K562 (cell line): ENCODE measurements around the gene KLHL15. TPM values are rescaled to one million over a fixed set of nuclear protein-coding genes. Genes with fewer than 3 reads are reported as not detected.

Experiments
- ATAC-seq: fragments of 200-7000 bp; cut with Tn5 transposase; 3 replicates; pipeline ENCODE4 v1.9.1; 2020; ENCODE audit warnings: moderate library complexity
- BruUV-seq: library from RNA; stranded (reverse); fragments of 400-500 nt; replicated peaks from 2 replicates; lab custom pipeline; 2021; lab: Mats Ljungman, UMichigan
- CTCF ChIA-PET: fragments of 300-600 bp; formaldehyde crosslinking; extraction: SDS; loops from one replicate; lab custom pipeline; 2021; ENCODE audit warnings: low intra/inter-chr PET ratio; lab: Yijun Ruan, JAX
- POLR2A ChIA-PET: fragments of 300-600, 350-650 bp; sonication (Branson Sonifier 250); formaldehyde crosslinking; extraction: SDS; loops from one replicate; lab custom pipeline; 2021; ENCODE audit warnings: antibody characterized with exemption, inconsistent platforms; lab: Yijun Ruan, JAX
- DNase-seq, 4 experiments: peaks; one replicate each; pipeline versions ENCODE4 v3.0.0 to v3.0.0-alpha.2; 2011 to 2018; ENCODE audit warnings: low spot score in 3 of 4, mixed read lengths in 3 of 4; ENCODE audit errors: extremely low read depth in 1 of 4
- FAIRE-seq: peaks from 2 replicates; lab custom pipeline; 2011; peaks lifted over from hg19 to GRCh38; lab: Jason Lieb, UNC
- H2AFZ ChIP-seq: 2 replicates; pipeline ENCODE4 v1.6.0; 2011; ENCODE audit warnings: low read depth, low read length, control low read depth, inconsistent platforms
- H3K27ac ChIP-seq: fragments of 200-600 bp; 3 replicates; pipeline ENCODE4 v1.8.0; 2011; ENCODE audit warnings: low read depth, mild to moderate bottlenecking, control low read depth, inconsistent platforms, low read length, moderate library complexity, mixed read lengths; ENCODE audit errors: extremely low read depth
- H3K27me3 ChIP-seq, 2 experiments: fragments of 300-600 bp in 1 of 2; 2 replicates in 1 of 2; 3 replicates in 1 of 2; pipeline versions ENCODE4 v1.6.0 to v1.8.0; 2011; ENCODE audit warnings: inconsistent platforms in 2 of 2, low read length in 2 of 2, mild to moderate bottlenecking in 1 of 2, mixed read lengths in 1 of 2, moderate library complexity in 1 of 2; ENCODE audit not compliant: control insufficient read depth in 2 of 2, insufficient read depth in 2 of 2
- H3K36me3 ChIP-seq: fragments of 300-600 bp; 3 replicates; pipeline ENCODE4 v1.8.0; 2011; ENCODE audit warnings: mild to moderate bottlenecking, low read length, inconsistent platforms; ENCODE audit not compliant: control insufficient read depth, insufficient read depth
- H3K4me1 ChIP-seq, 2 experiments: fragments of 200-600 bp in 1 of 2; replicated peaks in 1 of 2; 2 replicates in 1 of 2; 3 replicates in 1 of 2; pipeline versions ENCODE4 v1.5.1 to v1.8.0; 2011; ENCODE audit warnings: inconsistent platforms in 2 of 2, low read length in 2 of 2, mild to moderate bottlenecking in 1 of 2, mixed read lengths in 1 of 2, moderate library complexity in 1 of 2; ENCODE audit not compliant: control insufficient read depth in 2 of 2, insufficient read depth in 2 of 2
- H3K4me2 ChIP-seq: 2 replicates; pipeline ENCODE4 v1.6.1; 2011; ENCODE audit warnings: low read length, control low read depth, inconsistent platforms, mixed read lengths; ENCODE audit not compliant: insufficient read depth
- H3K4me3 ChIP-seq: fragments of 200-600 bp; sonication (generic), shearing (Covaris generic); 2 replicates; pipeline ENCODE4 v1.5.1; 2016; ENCODE audit warnings: control low read depth, inconsistent platforms
- H3K79me2 ChIP-seq: fragments of 200-600 bp; 3 replicates; pipeline ENCODE4 v1.8.0; 2011; ENCODE audit warnings: low read length, inconsistent platforms; ENCODE audit not compliant: control insufficient read depth, insufficient read depth
- H3K9ac ChIP-seq, 2 experiments: 2 replicates each; pipeline versions ENCODE4 v1.6.0 to v1.6.1; 2011; ENCODE audit warnings: low read depth in 2 of 2, low read length in 2 of 2, control low read depth in 1 of 2, inconsistent platforms in 1 of 2, mild to moderate bottlenecking in 1 of 2, mixed read lengths in 1 of 2; ENCODE audit not compliant: insufficient read depth in 1 of 2
- H3K9me1 ChIP-seq: one replicate; pipeline ENCODE4 v1.6.0; 2011; ENCODE audit warnings: inconsistent platforms, mild to moderate bottlenecking, low read length, moderate library complexity; ENCODE audit not compliant: control insufficient read depth, insufficient read depth
- H3K9me3 ChIP-seq: replicated peaks from 2 replicates; pipeline ENCODE4 v1.5.1; 2011; ENCODE audit warnings: low read depth, low read length, inconsistent platforms; ENCODE audit not compliant: control insufficient read depth, insufficient read depth
- H4K20me1 ChIP-seq: replicated peaks from 2 replicates; pipeline ENCODE4 v1.6.1; 2011; ENCODE audit warnings: low read length, inconsistent platforms, mixed read lengths; ENCODE audit not compliant: control insufficient read depth, insufficient read depth
- CAMTA2 ChIP-seq: fragments of 250-450 bp; sonication (Bioruptor Pico); conservative IDR thresholded peaks from 2 replicates; pipeline ENCODE4 v1.5.1; 2022
- CTCFL ChIP-seq: IDR thresholded peaks from 2 replicates; pipeline ENCODE4 v1.6.1; 2011; ENCODE audit warnings: borderline replicate concordance, low read depth, mild to moderate bottlenecking, moderate library complexity, low read length; ENCODE audit not compliant: insufficient read depth, poor library complexity, severe bottlenecking
- PPARD ChIP-seq: fragments of 250-450 bp; sonication (Bioruptor Pico); IDR thresholded peaks from 2 replicates; pipeline ENCODE4 v1.8.0; 2022; ENCODE audit warnings: inconsistent platforms, mild to moderate bottlenecking, moderate library complexity
- PURB ChIP-seq: sonication (generic); formaldehyde crosslinking; IDR thresholded peaks from 2 replicates; pipeline ENCODE4 v1.9.0; 2021; ENCODE audit warnings: low read depth, mild to moderate bottlenecking, missing genetic modification reagents
- SAP30 ChIP-seq: fragments of 200-600 bp; sonication (generic); IDR thresholded peaks from 2 replicates; pipeline ENCODE4 v1.6.1; 2012; ENCODE audit warnings: borderline replicate concordance, low read depth, mild to moderate bottlenecking, moderate library complexity, low read length, control low read depth, inconsistent platforms; ENCODE audit not compliant: insufficient read depth, poor library complexity, severe bottlenecking
- SRSF9 ChIP-seq: fragments of 200-400 bp; formaldehyde crosslinking; IDR thresholded peaks from 2 replicates; pipeline ENCODE4 v1.6.1; 2017; ENCODE audit warnings: low read depth, low read length, borderline replicate concordance
- ZBTB33 ChIP-seq: sonication (generic); formaldehyde crosslinking; IDR thresholded peaks from 2 replicates; pipeline ENCODE4 v1.8.1; 2023; ENCODE audit warnings: mild to moderate bottlenecking, missing genetic modification reagents
- WGBS: fragments of 100-300 bp; shearing (Covaris generic); methylation state at CpG from one replicate; pipeline ENCODE4 v1.1.6; 2016; ENCODE audit warnings: low coverage, mixed read lengths; ENCODE audit not compliant: insufficient coverage; ENCODE audit errors: missing lambda C conversion rate; 5-methylcytosine and 5-hydroxymethylcytosine counted together
- in situ Hi-C: fragments of 300-500 bp; cut with MboI; formaldehyde crosslinking; loops from 4 replicates; pipeline ENCODE4 v1.15.0; 2018; ENCODE audit warnings: inconsistent platforms, mixed read lengths
- intact Hi-C: fragments of 100-400 bp; cut with micrococcal nuclease; formaldehyde crosslinking; loops from 2 replicates; pipeline ENCODE4 v1.14.2; 2022
- polyA plus RNA-seq, 8 experiments: library from polyadenylated mRNA; depleted of rRNA in 4 of 8; stranded (reverse) in 5 of 8; unstranded in 3 of 8; fragments of >200 nt; fragmentation: Nextera tagmentation in 2 of 8; fragmentation: Illumina TruSeq in 1 of 8; extraction: Ambion mirVana in 2 of 8; extraction: Trizol in 1 of 8; gene quantifications; 2 replicates each; pipeline versions ENCODE4 v1.2.1 to v1.2.3, GENCODE V29; 2011 to 2014; ENCODE audit warnings: inconsistent platforms in 1 of 8, missing spikeins in 1 of 8
- total RNA-seq, 7 experiments: library from RNA; depleted of rRNA in 6 of 7; stranded (reverse); fragments of >200 nt in 6 of 7; fragmentation: Illumina TruSeq in 2 of 7; extraction: Trizol in 2 of 7; gene quantifications; 2 replicates each; pipeline versions ENCODE4 v1.2.1 to v1.2.3, GENCODE V29; 2011 to 2021; ENCODE audit warnings: low replicate concordance in 1 of 7
- TF ChIP-seq, protein P1 (sequence below): sonication (generic); formaldehyde crosslinking; IDR thresholded peaks from 2 replicates; pipeline ENCODE4 v1.8.0; 2022; ENCODE audit warnings: missing genetic modification reagents, mild to moderate bottlenecking, borderline replicate concordance
- TF ChIP-seq, protein P2 (sequence below): fragments of 250-450 bp; sonication (Bioruptor Pico); IDR thresholded peaks from 2 replicates; pipeline ENCODE4 v1.5.0; 2021; ENCODE audit warnings: mild to moderate bottlenecking, borderline replicate concordance
- TF ChIP-seq, protein P3 (sequence below): fragments of 450-650 bp; IDR thresholded peaks from 2 replicates; pipeline ENCODE4 v1.6.1; 2018; ENCODE audit not compliant: partially characterized antibody

KLHL15 gene
- total and polyA plus RNA-seq, 9 of the 15 experiments (the other 6 are each of a cell fraction or from before 2014, with no cell fraction given), result 3.0 to 12.4 (median 7.6) TPM

DNA sequence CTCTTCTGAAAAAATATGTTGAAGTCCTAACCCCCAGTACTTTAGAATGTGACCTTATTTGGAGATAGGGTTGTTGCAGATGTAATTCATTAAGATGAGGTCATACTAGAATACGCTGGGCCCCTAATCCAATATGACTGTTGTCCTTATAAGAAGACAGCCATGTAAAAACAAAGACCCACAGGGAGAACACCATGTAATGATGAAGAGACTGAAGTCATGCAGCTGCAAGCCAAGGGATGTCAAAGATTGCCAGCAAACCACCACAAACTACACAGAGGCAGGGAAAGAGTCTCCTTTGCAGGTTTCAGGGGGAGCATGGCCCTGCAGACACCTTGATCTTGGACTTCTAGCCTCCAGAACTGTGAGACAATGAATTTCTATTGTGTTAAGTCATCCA is 81.8 kb downstream of the KLHL15 start:
- BruUV-seq, result no TSS peak
- H3K4me2 ChIP-seq, result no peak overlapping the region
- H3K4me3 ChIP-seq, result no peak overlapping the region
- no peaks in the 10 kb centered on the region for H3K27me3 ChIP-seq
- H3K4me1 ChIP-seq, result no peaks in the 10 kb centered on the region; a peak in 1 of 5 replicates
- DNase-seq, result no peak
- H4K20me1 ChIP-seq, result no peaks in the 10 kb centered on the region
- no peaks in the 10 kb centered on the region for H3K9me1 ChIP-seq
- H3K79me2 ChIP-seq, result no peaks in the 10 kb centered on the region
- FAIRE-seq, result no peak
- in situ Hi-C loops (no loop called here), intact Hi-C loops (no loop called here)
- no peaks in the 10 kb centered on the region for H3K9me3 ChIP-seq
- POLR2A ChIA-PET, result no interaction called here
- WGBS, result 70% methylated on average over 1 of the region's 1 CpG
- no peak overlapping the region for H2AFZ ChIP-seq
- no peak for ATAC-seq
- no peaks in the 10 kb centered on the region for H3K36me3 ChIP-seq
- no peak overlapping the region for H3K9ac ChIP-seq
- CTCF ChIA-PET, result no interaction called here
- no peak overlapping the region for H3K27ac ChIP-seq
- TF ChIP-seq CTCFL, result no peak
- TF ChIP-seq ZBTB33 (CRISPR knock-in tag), result no peak
- no peak for TF ChIP-seq SRSF9
- TF ChIP-seq, protein P1, sequence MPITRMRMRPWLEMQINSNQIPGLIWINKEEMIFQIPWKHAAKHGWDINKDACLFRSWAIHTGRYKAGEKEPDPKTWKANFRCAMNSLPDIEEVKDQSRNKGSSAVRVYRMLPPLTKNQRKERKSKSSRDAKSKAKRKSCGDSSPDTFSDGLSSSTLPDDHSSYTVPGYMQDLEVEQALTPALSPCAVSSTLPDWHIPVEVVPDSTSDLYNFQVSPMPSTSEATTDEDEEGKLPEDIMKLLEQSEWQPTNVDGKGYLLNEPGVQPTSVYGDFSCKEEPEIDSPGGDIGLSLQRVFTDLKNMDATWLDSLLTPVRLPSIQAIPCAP (CRISPR knock-in tag), result no peak
- TF ChIP-seq, protein P2, sequence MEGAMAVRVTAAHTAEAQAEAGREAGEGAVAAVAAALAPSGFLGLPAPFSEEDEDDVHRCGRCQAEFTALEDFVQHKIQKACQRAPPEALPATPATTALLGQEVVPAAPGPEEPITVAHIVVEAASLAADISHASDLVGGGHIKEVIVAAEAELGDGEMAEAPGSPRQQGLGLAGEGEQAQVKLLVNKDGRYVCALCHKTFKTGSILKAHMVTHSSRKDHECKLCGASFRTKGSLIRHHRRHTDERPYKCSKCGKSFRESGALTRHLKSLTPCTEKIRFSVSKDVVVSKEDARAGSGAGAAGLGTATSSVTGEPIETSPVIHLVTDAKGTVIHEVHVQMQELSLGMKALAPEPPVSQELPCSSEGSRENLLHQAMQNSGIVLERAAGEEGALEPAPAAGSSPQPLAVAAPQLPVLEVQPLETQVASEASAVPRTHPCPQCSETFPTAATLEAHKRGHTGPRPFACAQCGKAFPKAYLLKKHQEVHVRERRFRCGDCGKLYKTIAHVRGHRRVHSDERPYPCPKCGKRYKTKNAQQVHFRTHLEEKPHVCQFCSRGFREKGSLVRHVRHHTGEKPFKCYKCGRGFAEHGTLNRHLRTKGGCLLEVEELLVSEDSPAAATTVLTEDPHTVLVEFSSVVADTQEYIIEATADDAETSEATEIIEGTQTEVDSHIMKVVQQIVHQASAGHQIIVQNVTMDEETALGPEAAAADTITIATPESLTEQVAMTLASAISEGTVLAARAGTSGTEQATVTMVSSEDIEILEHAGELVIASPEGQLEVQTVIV (CRISPR knock-in tag), result no peak
- TF ChIP-seq, protein P3, sequence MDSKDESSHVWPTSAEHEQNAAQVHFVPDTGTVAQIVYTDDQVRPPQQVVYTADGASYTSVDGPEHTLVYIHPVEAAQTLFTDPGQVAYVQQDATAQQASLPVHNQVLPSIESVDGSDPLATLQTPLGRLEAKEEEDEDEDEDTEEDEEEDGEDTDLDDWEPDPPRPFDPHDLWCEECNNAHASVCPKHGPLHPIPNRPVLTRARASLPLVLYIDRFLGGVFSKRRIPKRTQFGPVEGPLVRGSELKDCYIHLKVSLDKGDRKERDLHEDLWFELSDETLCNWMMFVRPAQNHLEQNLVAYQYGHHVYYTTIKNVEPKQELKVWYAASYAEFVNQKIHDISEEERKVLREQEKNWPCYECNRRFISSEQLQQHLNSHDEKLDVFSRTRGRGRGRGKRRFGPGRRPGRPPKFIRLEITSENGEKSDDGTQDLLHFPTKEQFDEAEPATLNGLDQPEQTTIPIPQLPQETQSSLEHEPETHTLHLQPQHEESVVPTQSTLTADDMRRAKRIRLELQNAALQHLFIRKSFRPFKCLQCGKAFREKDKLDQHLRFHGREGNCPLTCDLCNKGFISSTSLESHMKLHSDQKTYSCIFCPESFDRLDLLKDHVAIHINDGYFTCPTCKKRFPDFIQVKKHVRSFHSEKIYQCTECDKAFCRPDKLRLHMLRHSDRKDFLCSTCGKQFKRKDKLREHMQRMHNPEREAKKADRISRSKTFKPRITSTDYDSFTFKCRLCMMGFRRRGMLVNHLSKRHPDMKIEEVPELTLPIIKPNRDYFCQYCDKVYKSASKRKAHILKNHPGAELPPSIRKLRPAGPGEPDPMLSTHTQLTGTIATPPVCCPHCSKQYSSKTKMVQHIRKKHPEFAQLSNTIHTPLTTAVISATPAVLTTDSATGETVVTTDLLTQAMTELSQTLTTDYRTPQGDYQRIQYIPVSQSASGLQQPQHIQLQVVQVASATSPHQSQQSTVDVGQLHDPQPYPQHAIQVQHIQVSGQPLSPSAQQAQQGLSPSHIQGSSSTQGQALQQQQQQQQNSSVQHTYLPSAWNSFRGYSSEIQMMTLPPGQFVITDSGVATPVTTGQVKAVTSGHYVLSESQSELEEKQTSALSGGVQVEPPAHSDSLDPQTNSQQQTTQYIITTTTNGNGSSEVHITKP, result no peak
- TF ChIP-seq CAMTA2 (CRISPR knock-in tag), result no peak
- TF ChIP-seq PURB (CRISPR knock-in tag), result no peak
- TF ChIP-seq PPARD (CRISPR knock-in tag), result no peak
- TF ChIP-seq SAP30, result no peak
